Fibroblast of villous mesenchyme (primary cell): ENCODE results near the gene EZH1. TPM values are rescaled to one million over a fixed set of nuclear protein-coding genes. Genes with fewer than 3 reads are reported as not detected.

Experiments used
- DNase-seq: peaks from one replicate; pipeline ENCODE4 v3.0.0-alpha.2; 2010; ENCODE audit warnings: low read depth
- H3K4me3 ChIP-seq: 2 replicates; pipeline ENCODE4 v1.5.1; 2011; ENCODE audit warnings: low read depth, mild to moderate bottlenecking, low read length
- total RNA-seq: library from RNA; depleted of rRNA; stranded (reverse); fragments of >200 nt; gene quantifications from 2 replicates; pipeline ENCODE4 v1.2.3, GENCODE V29; 2012
- TF ChIP-seq, protein P1 (sequence below): IDR thresholded peaks from 2 replicates; pipeline ENCODE4 v1.5.1; 2012; ENCODE audit warnings: low read depth, mild to moderate bottlenecking, low read length; ENCODE audit not compliant: insufficient read depth

Gene EZH1
- total RNA-seq, 1 donor, result 22.0 TPM

DNA sequence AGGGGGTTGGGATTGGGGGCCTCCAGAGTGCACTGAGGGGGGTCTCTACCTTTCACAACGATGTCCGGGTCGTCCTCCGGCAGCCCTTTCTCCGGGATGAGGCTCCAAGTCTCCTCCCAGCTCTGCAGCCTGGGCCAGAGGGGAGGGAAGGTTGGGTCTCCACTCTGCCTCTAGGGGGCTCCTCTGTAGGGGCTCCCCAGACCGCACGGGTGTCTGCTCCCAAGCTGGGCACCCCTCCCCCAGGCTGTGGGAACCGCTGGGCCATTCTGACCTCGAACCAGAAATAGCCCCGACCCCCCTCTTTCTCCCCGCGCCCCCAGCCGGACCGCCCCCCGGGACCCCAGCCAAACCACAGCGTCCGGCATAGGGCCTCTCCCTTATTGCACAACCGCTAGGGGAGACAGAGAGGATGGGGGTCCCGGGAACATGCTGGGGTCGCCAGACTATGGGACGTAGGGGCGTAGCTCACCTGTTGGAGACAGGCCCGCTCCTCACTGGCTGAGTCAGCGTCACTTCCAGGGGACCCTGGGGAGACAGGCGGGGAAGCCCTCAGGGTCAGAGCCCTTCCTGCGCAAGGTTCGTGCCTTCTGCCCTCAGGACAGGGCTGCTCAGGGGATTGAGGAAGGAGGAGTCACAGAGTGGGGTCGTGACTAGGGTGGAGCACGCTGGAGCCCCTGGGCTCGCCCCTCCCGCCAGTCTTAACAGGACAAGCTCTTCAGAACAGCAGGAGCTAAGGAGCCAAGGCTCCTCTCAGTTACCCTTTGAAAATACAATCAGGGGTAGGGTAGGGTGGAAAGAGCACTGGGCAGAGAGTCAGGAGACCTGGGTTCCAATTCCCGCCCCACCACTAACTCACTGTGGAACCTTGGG lies 70.7 kb downstream of the EZH1 start:
- TF ChIP-seq, protein P1, sequence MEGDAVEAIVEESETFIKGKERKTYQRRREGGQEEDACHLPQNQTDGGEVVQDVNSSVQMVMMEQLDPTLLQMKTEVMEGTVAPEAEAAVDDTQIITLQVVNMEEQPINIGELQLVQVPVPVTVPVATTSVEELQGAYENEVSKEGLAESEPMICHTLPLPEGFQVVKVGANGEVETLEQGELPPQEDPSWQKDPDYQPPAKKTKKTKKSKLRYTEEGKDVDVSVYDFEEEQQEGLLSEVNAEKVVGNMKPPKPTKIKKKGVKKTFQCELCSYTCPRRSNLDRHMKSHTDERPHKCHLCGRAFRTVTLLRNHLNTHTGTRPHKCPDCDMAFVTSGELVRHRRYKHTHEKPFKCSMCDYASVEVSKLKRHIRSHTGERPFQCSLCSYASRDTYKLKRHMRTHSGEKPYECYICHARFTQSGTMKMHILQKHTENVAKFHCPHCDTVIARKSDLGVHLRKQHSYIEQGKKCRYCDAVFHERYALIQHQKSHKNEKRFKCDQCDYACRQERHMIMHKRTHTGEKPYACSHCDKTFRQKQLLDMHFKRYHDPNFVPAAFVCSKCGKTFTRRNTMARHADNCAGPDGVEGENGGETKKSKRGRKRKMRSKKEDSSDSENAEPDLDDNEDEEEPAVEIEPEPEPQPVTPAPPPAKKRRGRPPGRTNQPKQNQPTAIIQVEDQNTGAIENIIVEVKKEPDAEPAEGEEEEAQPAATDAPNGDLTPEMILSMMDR, result peak; percentile 64
- DNase-seq, result peak; percentile 84
- peak overlapping the region; percentile 94 for H3K4me3 ChIP-seq

DNA sequence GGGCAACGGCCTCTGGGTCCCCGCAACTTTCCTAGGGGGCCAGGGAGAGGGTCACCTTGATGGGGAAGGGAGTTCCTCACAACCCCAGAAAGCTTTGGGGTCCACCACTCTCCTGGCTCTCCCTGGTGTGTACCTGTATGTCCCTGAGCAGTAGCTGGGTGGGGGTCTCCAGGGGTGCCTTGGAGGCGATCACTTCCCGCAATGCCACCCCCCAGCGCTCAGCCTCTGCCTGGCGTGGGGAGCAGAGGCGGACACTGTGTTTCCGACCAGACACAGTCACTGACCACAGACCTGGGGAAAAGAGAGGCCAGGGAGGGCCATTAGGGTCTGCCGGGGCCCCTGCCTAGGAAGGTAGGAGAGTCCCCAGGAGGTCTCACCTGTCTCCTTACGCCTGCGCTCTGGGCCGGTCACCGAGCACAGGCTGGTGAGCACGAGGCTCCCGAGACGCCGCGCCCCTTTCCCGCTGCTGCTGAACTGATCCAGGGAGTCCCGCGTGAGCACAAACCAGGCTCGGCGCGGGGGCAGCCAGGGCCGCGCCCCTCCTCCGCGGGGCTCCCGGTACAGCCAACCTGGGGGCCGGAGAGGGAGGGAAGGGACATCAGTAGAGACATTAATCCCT lies 71.5 kb downstream of the EZH1 start:
- DNase-seq, result no peak
- TF ChIP-seq, protein P1, result no peak
- peak overlapping the region; percentile 94 for H3K4me3 ChIP-seq

DNA sequence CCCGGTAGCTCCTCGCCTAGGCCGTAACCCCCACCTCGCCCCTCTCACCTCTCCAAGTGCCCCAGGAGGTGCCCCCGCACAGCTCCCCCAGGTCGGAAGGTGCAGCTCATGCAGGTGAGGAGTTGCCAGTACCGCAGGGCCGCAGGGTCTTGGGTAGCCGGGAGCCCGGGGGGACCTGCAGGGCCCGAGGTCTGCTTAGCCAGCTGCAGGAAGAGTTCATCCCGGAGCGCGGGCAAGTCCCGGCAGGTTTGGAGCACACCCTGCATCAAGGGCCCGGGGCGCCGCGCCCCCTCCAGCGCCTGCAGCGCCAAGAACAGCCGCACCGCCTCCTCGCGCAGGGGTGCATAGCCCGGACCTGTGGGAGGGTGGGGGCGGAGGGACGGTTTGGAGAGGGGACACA lies 72.8 kb downstream of the EZH1 start:
- TF ChIP-seq, protein P1, result no peak

DNA sequence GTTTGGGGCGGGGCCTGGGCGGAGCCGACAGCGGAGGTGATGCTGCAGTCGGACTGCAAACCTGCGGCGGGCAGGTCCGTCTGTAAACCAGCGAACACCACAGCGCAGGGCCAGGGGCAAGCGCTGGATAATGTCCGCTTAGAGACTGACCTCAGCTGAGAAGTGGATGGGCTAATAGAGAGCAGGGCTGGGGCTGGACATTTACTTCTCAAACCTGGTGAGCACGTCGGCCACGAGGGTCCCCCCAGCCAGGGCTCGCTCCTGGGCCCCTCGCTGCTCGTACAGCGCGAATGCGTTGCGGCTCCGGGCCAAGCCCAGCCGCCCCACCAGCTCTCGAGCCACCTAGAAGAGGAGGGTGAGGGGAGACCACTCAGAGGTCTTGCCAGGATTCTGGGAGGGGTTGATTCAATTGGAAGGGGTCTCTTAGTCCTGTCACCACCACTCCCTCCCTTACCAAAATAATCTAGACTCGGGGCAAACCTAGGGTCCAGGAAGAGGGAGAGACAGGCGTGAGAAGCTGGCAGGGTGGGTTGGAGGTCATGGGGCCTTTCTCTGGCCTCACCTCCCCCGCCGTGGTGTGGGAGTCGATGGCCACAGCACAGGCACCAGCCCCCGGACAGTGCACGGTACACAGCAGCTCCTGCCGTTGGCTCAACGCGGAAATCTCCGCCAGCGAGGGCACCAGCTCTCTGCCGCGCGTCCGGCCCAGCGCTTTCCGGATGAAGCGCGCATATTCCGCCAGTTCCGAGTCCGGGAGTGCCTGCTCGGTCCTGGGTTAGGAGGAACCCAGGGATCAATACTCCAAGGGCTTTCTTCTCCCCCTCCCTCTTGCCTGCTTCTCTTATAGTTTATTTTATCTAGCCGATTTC lies 73.8 kb downstream of the EZH1 start:
- DNase-seq, result no peak
- TF ChIP-seq, protein P1, result no peak
- H3K4me3 ChIP-seq, result no peak overlapping the region

More for the DNA sequence above, 72.8 kb downstream of the EZH1 start:
- DNase-seq, result no peak
- no peak overlapping the region for H3K4me3 ChIP-seq

DNA sequence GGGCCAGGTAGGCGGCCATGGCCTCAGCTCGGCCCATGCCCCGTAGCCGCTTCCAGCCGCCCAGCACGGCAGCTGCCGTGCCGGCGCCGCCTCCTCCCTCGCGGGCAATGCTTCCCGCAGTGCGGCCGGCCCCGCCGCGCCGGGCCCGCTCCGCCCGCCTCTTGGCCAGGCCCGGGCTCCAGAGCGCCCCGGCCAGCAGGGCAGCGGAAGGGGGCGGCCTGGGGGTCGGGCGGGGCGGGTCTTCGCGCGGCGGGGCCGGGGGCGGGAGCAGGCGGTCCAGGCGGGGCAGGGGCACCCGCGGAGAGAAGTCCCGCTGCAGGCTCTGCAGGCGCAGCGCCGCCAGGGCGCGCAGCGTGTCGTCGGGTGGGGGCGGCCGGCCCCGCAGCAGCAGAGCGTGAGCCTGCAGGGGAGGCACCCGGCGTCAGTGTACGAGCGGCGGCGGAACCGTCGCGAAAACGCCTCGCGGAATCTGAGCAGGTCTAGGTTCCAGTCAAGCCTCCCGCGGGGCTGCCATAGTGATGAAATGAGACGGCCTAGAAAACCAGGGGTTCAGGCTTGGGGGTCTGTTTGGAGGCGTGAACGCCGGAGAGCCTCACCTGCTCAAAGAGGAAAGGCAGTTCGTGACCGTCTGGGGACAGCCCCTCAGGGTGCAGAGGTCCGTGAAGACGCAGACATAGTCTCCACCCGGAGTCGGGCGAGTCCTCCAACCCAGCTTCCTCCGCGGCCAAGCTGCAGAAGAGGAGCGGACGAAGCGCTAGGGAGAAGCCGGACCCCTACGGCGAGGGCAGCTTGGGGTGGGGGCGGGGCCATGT lies 74.7 kb downstream of the EZH1 start:
- TF ChIP-seq, protein P1, result no peak
- no peak for DNase-seq
- H3K4me3 ChIP-seq, result no peak overlapping the region

DNA sequence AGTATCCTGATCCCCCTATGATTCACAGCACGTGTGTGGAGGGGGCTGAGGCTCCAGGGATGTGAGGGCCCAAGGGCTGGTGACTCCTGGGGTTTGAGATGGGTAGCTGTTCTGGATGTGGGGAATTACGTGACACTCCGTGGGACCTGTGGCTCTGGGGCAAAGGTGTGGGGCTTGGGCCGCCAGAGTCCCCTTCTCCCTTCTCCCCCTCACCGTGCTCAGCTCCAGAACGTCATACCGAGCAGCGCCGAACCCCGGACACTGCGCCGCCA lies 75.2 kb downstream of the EZH1 start:
- no peak for DNase-seq
- TF ChIP-seq, protein P1, result no peak

More for the DNA sequence above, 75.2 kb downstream of the EZH1 start:
- H3K4me3 ChIP-seq, result no peak overlapping the region
